ENCODE measurements around the gene CRTC3.

- TF ChIP-seq CTCF (IDR thresholded peaks at IDR 0.05) (no peak), ZFX (IDR thresholded peaks at IDR 0.05; ENCODE audit: borderline replicate concordance) (no peak)
Measured at GRCh38 chr15:90483637-90484036, 46.1 kb upstream of the CRTC3 start.

All from 22Rv1 (cell line).